COLO668 (cell line): Measurements from ENCODE around the gene AQP12B.

Experiments used
- DNase-seq: peaks from one replicate; lab custom pipeline; 2025; ENCODE audit not compliant: unreplicated experiment; lab: John Stamatoyannopoulos, UW

Gene AQP12B

GRCh38 chr2:240637116-240637900, 45.4 kb downstream of the AQP12B start:
- no peak for DNase-seq

GRCh38 chr2:240636563-240637115, 46.0 kb downstream of the AQP12B start:
- DNase-seq: no peak

- no peak for DNase-seq
Measured at GRCh38 chr2:240635998-240636547, 46.6 kb downstream of the AQP12B start.

GRCh38 chr2:240635121-240635997, 47.3 kb downstream of the AQP12B start:
- no peak for DNase-seq

GRCh38 chr2:240632306-240632721, 50.4 kb downstream of the AQP12B start:
- no peak for DNase-seq

- DNase-seq: no peak
Measured at GRCh38 chr2:240631548-240632305, 51.0 kb downstream of the AQP12B start.

GRCh38 chr2:240630771-240631547, 51.7 kb downstream of the AQP12B start:
- no peak for DNase-seq

GRCh38 chr2:240629968-240630770, 52.5 kb downstream of the AQP12B start:
- no peak for DNase-seq

GRCh38 chr2:240629619-240629967, 53.1 kb downstream of the AQP12B start:
- DNase-seq: no peak

- DNase-seq: no peak
Measured at GRCh38 chr2:240628808-240629618, 53.7 kb downstream of the AQP12B start.

- no peak for DNase-seq
Measured at GRCh38 chr2:240628507-240628807, 54.2 kb downstream of the AQP12B start.

- no peak for DNase-seq
Measured at GRCh38 chr2:240627736-240628506, 54.8 kb downstream of the AQP12B start.

- no peak for DNase-seq
Measured at GRCh38 chr2:240626531-240627300, 56.0 kb downstream of the AQP12B start.
